Natural killer cell (primary cell): Measurements from ENCODE around the gene LEMD2. TPM values are rescaled to one million over a fixed set of nuclear protein-coding genes. Genes with fewer than 3 reads are reported as not detected.

Experiments
- ATAC-seq, 3 donors: fragments of 150-1000 bp in 2 of 3; fragments of 200-7000 bp in 1 of 3; cut with Tn5 transposase; 1 replicate in 1 of 3; 2 replicates in 2 of 3; pipeline ENCODE4 v1.10.0; 2021; ENCODE audit warnings: mild to moderate bottlenecking in 2 of 3, moderate library complexity in 2 of 3
- DNase-seq, 2 donors: peaks; one replicate each; pipeline versions ENCODE4 v3.0.0 to v3.0.0-alpha.2; 2013 to 2021; ENCODE audit warnings: mixed read lengths in 1 of 2
- H3K27ac ChIP-seq: one replicate; pipeline ENCODE4 v1.5.1; 2013; ENCODE audit warnings: mild to moderate bottlenecking, low read length
- H3K27me3 ChIP-seq: one replicate; pipeline ENCODE4 v1.6.1; 2013; ENCODE audit warnings: low read length; ENCODE audit not compliant: control insufficient read depth, insufficient read depth
- H3K36me3 ChIP-seq: one replicate; pipeline ENCODE4 v1.6.1; 2013; ENCODE audit warnings: low read length; ENCODE audit not compliant: control insufficient read depth, insufficient read depth
- H3K4me1 ChIP-seq: one replicate; pipeline ENCODE4 v1.6.1; 2013; ENCODE audit warnings: low read length; ENCODE audit not compliant: control insufficient read depth, insufficient read depth
- H3K4me3 ChIP-seq: one replicate; pipeline ENCODE4 v1.5.1; 2013; ENCODE audit warnings: low read length
- H3K9me3 ChIP-seq: one replicate; pipeline ENCODE4 v1.6.1; 2013; ENCODE audit warnings: low read length; ENCODE audit not compliant: control insufficient read depth, insufficient read depth
- H3K27ac Mint-ChIP-seq, 2 donors: one replicate each; pipeline ENCODE4 v1.8.0; 2022; ENCODE audit warnings: mild to moderate bottlenecking in 2 of 2, mixed read lengths in 2 of 2, moderate library complexity in 1 of 2
- H3K27me3 Mint-ChIP-seq, 2 donors: one replicate each; pipeline ENCODE4 v1.8.0; 2022; ENCODE audit warnings: low read depth in 2 of 2, mixed read lengths in 2 of 2
- H3K36me3 Mint-ChIP-seq: one replicate; pipeline ENCODE4 v1.8.0; 2022; ENCODE audit warnings: mixed read lengths
- H3K4me1 Mint-ChIP-seq, 2 donors: one replicate each; pipeline ENCODE4 v1.8.0; 2022; ENCODE audit warnings: mixed read lengths in 2 of 2
- H3K4me3 Mint-ChIP-seq: one replicate; pipeline ENCODE4 v1.8.0; 2022; ENCODE audit warnings: mild to moderate bottlenecking, moderate library complexity, mixed read lengths
- H3K9me3 Mint-ChIP-seq, 2 donors: one replicate each; pipeline ENCODE4 v1.8.0; 2022; ENCODE audit warnings: mixed read lengths in 2 of 2
- CTCF ChIP-seq: fragments of 200-600 bp; IDR thresholded peaks from one replicate; pipeline ENCODE4 v1.8.0; 2022; ENCODE audit warnings: antibody characterized with exemption
- WGBS: methylation state at CpG from one replicate; pipeline ENCODE4 v1.1.7; 2013; ENCODE audit warnings: missing lambda C conversion rate; ENCODE audit not compliant: insufficient coverage; 5-methylcytosine and 5-hydroxymethylcytosine counted together
- intact Hi-C: fragments of 100-400 bp; cut with micrococcal nuclease; formaldehyde crosslinking; loops from one replicate; pipeline ENCODE4 v1.14.2; 2022
- total RNA-seq, 4 donors: library from RNA; stranded (reverse); fragments of 120-200 nt in 1 of 4; gene quantifications; one replicate each; pipeline versions ENCODE4 v1.2.3 to v1.2.4, GENCODE V29; 2013 to 2022

Gene LEMD2
- total RNA-seq, 3 donors from 2014 or later (not counting 1 experiment from before 2014, with no cell fraction given) = 109 to 133 (median 121) TPM

- H3K36me3 Mint-ChIP-seq = no peaks in the 10 kb centered on the region
- no peak for ATAC-seq
- WGBS = 83% methylated on average over 10 of the region's 10 CpGs
Observed at GRCh38 chr6:33820243-33820642, 31.3 kb upstream of the LEMD2 start.

GRCh38 chr6:33819021-33819420, 30.1 kb upstream of the LEMD2 start:
- intact Hi-C loops = no loop called here
- H3K27me3 Mint-ChIP-seq = peaks cover 38 to 42% of the 10 kb centered on the region in 2 donors
- H3K4me3 Mint-ChIP-seq = no peak overlapping the region
- TF ChIP-seq CTCF = no peak
- H3K4me3 ChIP-seq = no peak overlapping the region
- 80% methylated on average over 4 of the region's 4 CpGs for WGBS
- H3K36me3 Mint-ChIP-seq = no peaks in the 10 kb centered on the region
- no peak for ATAC-seq
- no peaks in the 10 kb centered on the region for H3K4me1 ChIP-seq
- no peaks in the 10 kb centered on the region for H3K4me1 Mint-ChIP-seq
- no peaks in the 10 kb centered on the region for H3K36me3 ChIP-seq
- no peak for DNase-seq
- H3K27ac Mint-ChIP-seq = no peak overlapping the region
- H3K27ac ChIP-seq = no peak overlapping the region
- H3K27me3 ChIP-seq = peaks cover 4% of the 10 kb centered on the region
- H3K9me3 ChIP-seq = no peaks in the 10 kb centered on the region
- no peaks in the 10 kb centered on the region for H3K9me3 Mint-ChIP-seq

More at GRCh38 chr6:33820243-33820642, 31.3 kb upstream of the LEMD2 start:
- TF ChIP-seq CTCF = no peak
- Mint-ChIP-seq H3K27ac (no peak overlapping the region), H3K4me1 (no peaks in the 10 kb centered on the region), H3K9me3 (no peaks in the 10 kb centered on the region), H3K27me3 (peaks cover 31 to 47% of the 10 kb centered on the region in 2 donors), H3K4me3 (no peak overlapping the region)
- Histone ChIP-seq H3K27me3 (peaks cover 4% of the 10 kb centered on the region), H3K9me3 (no peaks in the 10 kb centered on the region), H3K4me3 (no peak overlapping the region), H3K27ac (no peak overlapping the region), H3K4me1 (no peaks in the 10 kb centered on the region), H3K36me3 (no peaks in the 10 kb centered on the region)
- DNase-seq = no peak
- intact Hi-C loops = no loop called here

- H3K27me3 ChIP-seq = peaks cover 5% of the 10 kb centered on the region
- H3K9me3 ChIP-seq = no peaks in the 10 kb centered on the region
- 70% methylated on average over 3 of the region's 3 CpGs for WGBS
- Mint-ChIP-seq H3K4me3 (no peak overlapping the region), H3K4me1 (no peaks in the 10 kb centered on the region), H3K9me3 (no peaks in the 10 kb centered on the region), H3K36me3 (no peaks in the 10 kb centered on the region), H3K27ac (no peak overlapping the region), H3K27me3 (peaks cover 40 to 43% of the 10 kb centered on the region in 2 donors)
- H3K4me1 ChIP-seq = no peaks in the 10 kb centered on the region
- no peak overlapping the region for H3K27ac ChIP-seq
- intact Hi-C loops = no loop called here
- no peaks in the 10 kb centered on the region for H3K36me3 ChIP-seq
- DNase-seq (no peak), ATAC-seq (no peak)
- H3K4me3 ChIP-seq = no peak overlapping the region
- TF ChIP-seq CTCF = no peak
Observed at GRCh38 chr6:33818293-33818692, 29.4 kb upstream of the LEMD2 start.

DNA sequence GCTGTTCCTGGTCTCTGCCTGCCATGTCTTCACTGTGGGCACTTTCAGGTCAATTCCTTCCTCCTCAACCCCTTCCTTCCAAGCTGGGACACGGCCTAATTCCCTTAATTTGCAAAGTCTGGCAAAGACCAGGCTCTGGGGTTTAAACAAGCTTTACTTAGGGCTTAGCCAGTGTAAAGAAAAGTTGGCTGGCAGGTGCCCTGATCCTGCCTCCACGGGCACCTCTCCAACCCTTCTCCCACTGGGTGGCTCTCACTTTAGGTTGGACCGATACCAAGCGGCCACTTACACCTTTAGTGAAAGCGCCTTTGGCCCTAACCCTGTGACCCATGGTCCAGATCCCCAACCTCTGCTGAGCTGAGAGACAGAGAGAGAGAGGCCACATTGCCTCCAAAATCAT, 28.6 kb upstream of the LEMD2 start:
- no peaks in the 10 kb centered on the region for H3K4me1 Mint-ChIP-seq
- H3K27me3 Mint-ChIP-seq = peaks cover 32 to 41% of the 10 kb centered on the region in 2 donors
- no peak for DNase-seq
- no peak for ATAC-seq
- Histone ChIP-seq H3K27ac (no peak overlapping the region), H3K36me3 (no peaks in the 10 kb centered on the region), H3K9me3 (no peaks in the 10 kb centered on the region), H3K4me1 (no peaks in the 10 kb centered on the region), H3K4me3 (no peak overlapping the region), H3K27me3 (peaks cover 12% of the 10 kb centered on the region)
- H3K27ac Mint-ChIP-seq = no peak overlapping the region
- H3K36me3 Mint-ChIP-seq = no peaks in the 10 kb centered on the region
- WGBS = 85% methylated on average over 5 of the region's 5 CpGs
- no peak overlapping the region for H3K4me3 Mint-ChIP-seq
- H3K9me3 Mint-ChIP-seq = no peaks in the 10 kb centered on the region
- intact Hi-C loops = no loop called here
- TF ChIP-seq CTCF = no peak
